PC-3 (cell line): ENCODE results near the gene ATG5. TPM values are rescaled to one million over a fixed set of nuclear protein-coding genes. Genes with fewer than 3 reads are reported as not detected.

Source experiments
- ATAC-seq: fragments of 200-7000 bp; cut with Tn5 transposase; 2 replicates; pipeline ENCODE4 v1.9.1; 2020; ENCODE audit warnings: mild to moderate bottlenecking, moderate library complexity
- BruUV-seq: library from RNA; stranded (reverse); fragments of 400-500 nt; replicated peaks from 2 replicates; lab custom pipeline; 2021; lab: Mats Ljungman, UMichigan
- CTCF ChIA-PET: fragments of 300-600 bp; sonication (Branson Sonifier 250); formaldehyde crosslinking; loops from one replicate; lab custom pipeline; 2022; ENCODE audit warnings: antibody characterized with exemption; lab: Charles Lee
- POLR2A ChIA-PET: fragments of 300-600 bp; sonication (Branson Sonifier 250); formaldehyde crosslinking; loops from one replicate; lab custom pipeline; 2022; ENCODE audit warnings: antibody characterized with exemption; ENCODE audit not compliant: unreplicated experiment; lab: Charles Lee
- DNase-seq: peaks from one replicate; pipeline ENCODE4 v3.0.0-alpha.2; 2015
- H2AFZ ChIP-seq: fragments of 300-600 bp; sonication (generic); 2 replicates; pipeline ENCODE4 v1.6.0; 2016; ENCODE audit warnings: antibody characterized with exemption, low read length
- H3F3A ChIP-seq: fragments of 300-600 bp; sonication (generic); one replicate; pipeline ENCODE4 v1.6.0; 2017; ENCODE audit warnings: antibody characterized with exemption, low read length, control low read depth, mild to moderate bottlenecking; ENCODE audit not compliant: unreplicated experiment
- H3K27ac ChIP-seq: fragments of 300-600 bp; sonication (generic); 2 replicates; pipeline ENCODE4 v1.5.1; 2016; ENCODE audit warnings: mild to moderate bottlenecking, low read length
- H3K27me3 ChIP-seq: fragments of 300-600 bp; sonication (generic); 2 replicates; pipeline ENCODE4 v1.6.1; 2016; ENCODE audit warnings: low read length, mixed read lengths
- H3K36me3 ChIP-seq: fragments of 300-600 bp; sonication (generic); 2 replicates; pipeline ENCODE4 v1.6.1; 2016; ENCODE audit warnings: low read depth, mixed run types, low read length, mixed read lengths
- H3K4me1 ChIP-seq: fragments of 300-600 bp; sonication (generic); 2 replicates; pipeline ENCODE4 v1.5.1; 2016; ENCODE audit warnings: low read length; ENCODE audit not compliant: insufficient read depth
- H3K4me2 ChIP-seq: fragments of 300-600 bp; sonication (generic); 2 replicates; pipeline ENCODE4 v1.6.0; 2016; ENCODE audit warnings: low read length
- H3K4me3 ChIP-seq: fragments of 300-600 bp; sonication (generic); 2 replicates; pipeline ENCODE4 v1.5.1; 2016; ENCODE audit warnings: mild to moderate bottlenecking, low read length, mixed read lengths
- H3K79me2 ChIP-seq: fragments of 300-600 bp; sonication (generic); 2 replicates; pipeline ENCODE4 v1.6.1; 2017; ENCODE audit warnings: low read length, mixed read lengths
- H3K9ac ChIP-seq: fragments of 300-600 bp; sonication (generic); 2 replicates; pipeline ENCODE4 v1.6.0; 2016; ENCODE audit warnings: mild to moderate bottlenecking, low read length
- H3K9me2 ChIP-seq: fragments of 300-600 bp; sonication (generic); replicated peaks from 2 replicates; pipeline ENCODE4 v1.6.1; 2016; ENCODE audit warnings: mixed run types, low read length, mixed read lengths
- H3K9me3 ChIP-seq: fragments of 300-600 bp; sonication (generic); 2 replicates; pipeline ENCODE4 v1.6.1; 2016; ENCODE audit warnings: low read length, mixed read lengths
- H4K20me1 ChIP-seq: fragments of 300-600 bp; sonication (generic); 2 replicates; pipeline ENCODE4 v1.6.1; 2016; ENCODE audit warnings: low read length, mixed read lengths
- EZH2 ChIP-seq: fragments of 300-600 bp; sonication (generic); IDR thresholded peaks from one replicate; pipeline ENCODE4 v1.6.1; 2017; ENCODE audit warnings: antibody characterized with exemption, mild to moderate bottlenecking, low read length; ENCODE audit not compliant: unreplicated experiment
- EZH2phosphoT487 ChIP-seq: fragments of 300-600 bp; sonication (generic); IDR thresholded peaks from 2 replicates; pipeline ENCODE4 v1.6.1; 2018; ENCODE audit warnings: mild to moderate bottlenecking, antibody characterized with exemption, low read length, borderline replicate concordance
- intact Hi-C: fragments of 100-400 bp; cut with micrococcal nuclease; formaldehyde crosslinking; loops from 2 replicates; pipeline ENCODE4 v1.9.0; 2023
- total RNA-seq: library from RNA; depleted of rRNA; stranded (reverse); fragments of >200 nt; gene quantifications from 2 replicates; pipeline ENCODE4 v1.2.3, GENCODE V29; 2014
- TF ChIP-seq, protein P1 (sequence below): fragments of 300-600 bp; sonication (generic); conservative IDR thresholded peaks from 2 replicates; pipeline ENCODE4 v1.5.1; 2017; ENCODE audit warnings: antibody characterized with exemption, low read depth, mild to moderate bottlenecking, low read length

ATG5 gene
- total RNA-seq, 1 experiment from 2014 or later = 38.8 TPM

DNA sequence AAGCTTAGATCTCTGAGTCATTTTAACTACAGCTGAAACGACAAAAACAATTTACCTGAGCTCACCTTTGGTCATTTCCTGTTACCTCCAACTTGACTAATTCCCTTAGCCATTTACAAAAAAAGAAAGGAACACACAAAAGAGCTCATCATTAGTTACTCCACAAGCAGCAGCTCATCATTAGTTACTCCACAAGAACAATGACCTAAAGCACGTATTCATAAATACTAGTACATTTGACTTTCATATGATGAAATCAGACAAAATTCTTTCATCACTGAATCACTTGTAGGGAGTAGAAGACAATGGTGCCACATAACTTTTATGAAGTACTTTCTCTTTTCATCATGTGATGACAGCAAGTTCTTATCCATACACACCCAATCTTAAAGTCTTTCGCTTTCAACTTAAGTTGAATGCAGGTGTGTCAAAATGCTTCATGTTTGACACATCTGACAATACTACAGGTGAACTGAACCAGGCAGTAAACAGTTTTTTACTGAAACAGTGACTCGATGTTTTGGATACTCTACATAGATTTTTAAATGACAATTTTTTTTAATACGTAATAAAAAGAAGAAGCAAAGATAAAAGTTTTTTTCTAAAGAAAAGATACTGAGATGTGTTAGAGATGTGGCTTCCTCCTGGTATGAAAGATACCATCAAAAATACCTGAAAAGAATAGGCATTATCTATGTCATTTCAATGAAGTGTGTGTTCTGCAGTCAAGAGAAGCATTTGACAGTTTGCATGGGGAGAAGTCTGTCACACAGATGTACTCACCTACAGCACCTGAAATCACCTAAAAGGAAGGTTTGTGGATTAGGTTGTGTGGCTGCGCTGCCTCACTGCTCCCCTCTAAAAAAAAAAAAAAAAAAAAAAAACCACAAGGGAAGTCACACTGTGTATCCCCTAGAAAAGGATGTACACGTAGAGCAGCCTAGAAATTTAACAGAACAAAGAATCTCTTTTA lies 130.3 kb downstream of the ATG5 start:
- no peaks in the 10 kb centered on the region for H3K27me3 ChIP-seq
- peak overlapping the region; percentile 56 for H3K27ac ChIP-seq
- H3K4me3 ChIP-seq = peak overlapping the region; percentile 10; the same call in 1 of the 2 replicates
- no peak overlapping the region for H3K9ac ChIP-seq
- H3F3A ChIP-seq = peaks cover 8% of the 10 kb centered on the region
- POLR2A ChIA-PET = no interaction called here
- TF ChIP-seq EZH2 = no peak
- no peak for TF ChIP-seq EZH2phosphoT487
- TF ChIP-seq, protein P1, sequence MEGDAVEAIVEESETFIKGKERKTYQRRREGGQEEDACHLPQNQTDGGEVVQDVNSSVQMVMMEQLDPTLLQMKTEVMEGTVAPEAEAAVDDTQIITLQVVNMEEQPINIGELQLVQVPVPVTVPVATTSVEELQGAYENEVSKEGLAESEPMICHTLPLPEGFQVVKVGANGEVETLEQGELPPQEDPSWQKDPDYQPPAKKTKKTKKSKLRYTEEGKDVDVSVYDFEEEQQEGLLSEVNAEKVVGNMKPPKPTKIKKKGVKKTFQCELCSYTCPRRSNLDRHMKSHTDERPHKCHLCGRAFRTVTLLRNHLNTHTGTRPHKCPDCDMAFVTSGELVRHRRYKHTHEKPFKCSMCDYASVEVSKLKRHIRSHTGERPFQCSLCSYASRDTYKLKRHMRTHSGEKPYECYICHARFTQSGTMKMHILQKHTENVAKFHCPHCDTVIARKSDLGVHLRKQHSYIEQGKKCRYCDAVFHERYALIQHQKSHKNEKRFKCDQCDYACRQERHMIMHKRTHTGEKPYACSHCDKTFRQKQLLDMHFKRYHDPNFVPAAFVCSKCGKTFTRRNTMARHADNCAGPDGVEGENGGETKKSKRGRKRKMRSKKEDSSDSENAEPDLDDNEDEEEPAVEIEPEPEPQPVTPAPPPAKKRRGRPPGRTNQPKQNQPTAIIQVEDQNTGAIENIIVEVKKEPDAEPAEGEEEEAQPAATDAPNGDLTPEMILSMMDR = no peak
- 0 out of 2 replicates have a peak, but pooled peaks cover 4% of the 10 kb centered on the region for H3K36me3 ChIP-seq
- DNase-seq (peak; percentile 74), ATAC-seq (peak; percentile 45)
- no peak overlapping the region for H2AFZ ChIP-seq
- H3K79me2 ChIP-seq = no peaks in the 10 kb centered on the region
- peak overlapping the region; percentile 63 for H3K4me2 ChIP-seq
- no TSS peak for BruUV-seq
- no peaks in the 10 kb centered on the region for H3K9me3 ChIP-seq
- peaks cover 35% of the 10 kb centered on the region for H3K4me1 ChIP-seq
- H4K20me1 ChIP-seq = no peaks in the 10 kb centered on the region
- no peaks in the 10 kb centered on the region for H3K9me2 ChIP-seq
- intact Hi-C loops = no loop called here
- CTCF ChIA-PET = no interaction called here

GRCh38 chr6:106192824-106193223 lies 132.7 kb downstream of the ATG5 start:
- H2AFZ ChIP-seq = no peak overlapping the region
- H4K20me1 ChIP-seq = no peaks in the 10 kb centered on the region
- H3K27me3 ChIP-seq = no peaks in the 10 kb centered on the region
- H3K79me2 ChIP-seq = no peaks in the 10 kb centered on the region
- no peaks in the 10 kb centered on the region for H3K9me3 ChIP-seq
- H3K36me3 ChIP-seq = no peaks in the 10 kb centered on the region
- no peaks in the 10 kb centered on the region for H3K9me2 ChIP-seq
- intact Hi-C loops = no loop called here
- H3K4me2 ChIP-seq = peak overlapping the region; percentile 39; the same call in 1 of the 2 replicates
- no peak overlapping the region for H3K4me3 ChIP-seq
- ATAC-seq = no peak
- TF ChIP-seq EZH2 = no peak
- TF ChIP-seq EZH2phosphoT487 = no peak
- TF ChIP-seq, protein P1 = no peak
- BruUV-seq = no TSS peak
- ChIA-PET CTCF (no interaction called here), POLR2A (no interaction called here)
- H3K27ac ChIP-seq = peak overlapping the region; percentile 2; the same call in 1 of the 2 replicates
- no peak overlapping the region for H3K9ac ChIP-seq
- peak; percentile 48 for DNase-seq
- H3K4me1 ChIP-seq = peaks cover 35% of the 10 kb centered on the region
- peaks cover 8% of the 10 kb centered on the region for H3F3A ChIP-seq
